HG03097 (cell line): ENCODE results near the gene PRDM8.

Experiments used
- ATAC-seq: cut with Tn5 transposase; IDR thresholded peaks from one replicate; pipeline ENCODE4 v1.9.1; 2021; ENCODE audit not compliant: unreplicated experiment, low FRiP score

Gene PRDM8

DNA sequence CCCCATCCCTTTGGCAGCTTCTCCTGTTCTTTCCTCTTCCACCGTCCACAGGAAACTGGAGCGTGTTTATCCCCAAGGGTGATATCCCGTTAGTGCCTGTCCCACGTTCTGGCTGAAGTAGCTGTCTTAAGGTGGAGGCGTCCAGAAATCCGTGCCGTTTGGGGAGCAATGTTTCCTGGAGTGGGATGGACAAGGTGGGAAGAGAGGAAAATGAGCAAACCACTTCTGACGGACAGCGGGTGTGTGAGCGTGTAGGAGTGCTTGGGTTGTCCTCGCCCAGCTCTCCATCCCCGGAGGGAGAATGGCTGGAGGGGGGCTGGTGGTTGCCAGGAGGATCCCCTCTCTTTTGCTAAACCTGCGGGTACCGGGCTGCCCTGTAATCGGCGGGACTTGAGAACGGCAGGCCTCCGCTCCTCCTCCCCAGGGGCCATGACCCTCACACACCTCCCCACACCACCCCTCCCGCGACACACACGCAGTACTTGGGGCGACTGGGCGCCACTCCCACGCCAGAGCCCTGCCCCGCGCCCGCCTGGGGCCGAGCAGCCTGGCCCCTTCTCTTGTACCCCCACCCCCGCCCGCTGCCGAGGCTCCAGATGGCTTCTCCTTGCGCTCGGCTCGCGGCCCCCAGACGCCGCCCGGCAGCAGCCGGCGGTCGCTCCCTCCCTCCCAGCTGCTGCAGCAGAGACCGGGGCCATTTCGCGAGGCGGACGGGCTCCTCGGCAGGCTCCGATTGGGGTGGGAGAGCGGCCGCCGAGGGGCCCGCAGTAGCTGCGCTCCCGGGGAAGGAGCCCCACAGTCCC lies 13.9 kb upstream of the PRDM8 start:
- peak; percentile 20 for ATAC-seq

DNA sequence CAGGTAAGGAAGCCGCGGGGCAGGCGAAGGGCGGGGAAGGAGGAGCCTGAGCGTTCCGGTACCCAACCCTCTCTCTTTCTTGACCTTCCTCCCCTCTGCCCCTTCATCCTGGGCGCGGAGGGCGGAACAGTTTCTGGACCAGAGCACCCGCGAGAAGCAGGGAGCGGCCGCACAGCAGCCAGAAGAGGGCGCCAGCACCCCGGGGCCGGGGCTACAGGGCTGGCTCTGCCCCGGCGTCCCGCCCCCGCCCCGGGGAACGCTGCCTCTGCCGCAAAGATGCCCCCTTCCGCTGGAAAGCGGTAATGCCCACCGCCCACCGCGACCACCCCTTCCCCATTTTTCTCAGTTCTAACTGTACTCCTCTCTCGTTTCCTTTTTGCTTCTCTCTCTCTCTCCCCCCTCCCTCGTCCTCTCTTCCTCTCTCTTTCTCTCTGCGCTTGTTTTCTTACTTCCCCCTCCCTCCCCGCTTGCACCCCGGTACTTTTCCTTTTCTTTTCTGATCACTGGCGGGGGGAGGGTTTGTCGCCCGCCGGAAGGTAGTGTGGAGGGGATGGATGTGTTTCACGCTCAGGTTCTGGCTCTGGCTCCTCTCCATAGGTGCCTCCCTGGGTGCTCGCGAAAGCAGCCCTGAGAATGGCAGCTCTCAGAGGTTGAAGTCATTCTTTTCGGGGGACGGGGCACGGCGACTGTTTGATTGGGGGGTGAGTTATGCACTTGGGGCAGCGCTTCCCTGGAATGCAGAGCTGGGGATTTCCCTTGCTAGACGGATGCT lies 13.1 kb upstream of the PRDM8 start:
- peak; percentile 92 for ATAC-seq

DNA sequence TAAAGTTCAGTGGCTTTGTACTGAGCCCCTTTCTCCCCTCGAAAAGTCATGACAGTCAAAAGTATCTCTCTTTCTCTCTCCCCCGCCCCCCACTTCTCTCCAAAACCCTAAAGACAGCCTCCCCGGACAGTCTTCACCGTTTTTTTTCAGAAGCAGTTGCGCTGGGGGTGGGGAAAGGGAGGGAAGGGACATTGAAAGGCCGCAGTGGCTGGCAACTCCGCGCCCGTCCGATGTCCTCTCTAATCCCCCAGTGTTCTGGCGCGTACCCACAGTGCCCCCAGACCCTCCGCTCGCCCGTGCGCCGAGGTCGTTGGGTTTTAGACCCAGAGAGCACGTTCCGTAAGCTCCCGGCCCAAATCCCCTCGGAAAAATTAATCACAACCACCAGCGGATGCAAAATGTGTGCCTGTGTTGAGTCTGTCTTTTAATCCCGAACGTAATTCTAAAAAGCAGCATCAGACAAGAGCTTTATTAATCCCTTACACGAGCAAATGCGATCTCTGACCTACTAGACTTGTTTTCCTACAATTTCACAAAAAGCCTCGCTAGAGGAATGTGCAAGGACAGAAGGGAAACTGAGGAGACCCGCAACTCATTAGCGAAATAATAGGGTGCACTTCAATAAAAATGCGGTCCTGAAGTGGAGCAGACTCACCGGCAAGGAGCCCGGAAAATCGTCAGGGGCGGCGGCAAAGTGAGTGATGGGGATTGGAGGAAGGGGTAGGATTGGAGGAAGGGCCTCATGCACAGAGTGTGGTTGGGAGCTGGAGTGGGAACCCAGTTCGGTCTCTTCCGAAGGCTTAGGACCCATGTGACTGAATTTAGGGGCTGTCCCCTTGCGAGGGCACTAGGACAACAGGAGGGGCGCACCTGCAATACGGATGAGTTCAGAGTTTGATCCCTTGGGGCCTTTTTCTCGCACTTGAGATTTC lies 12.2 kb upstream of the PRDM8 start:
- no peak for ATAC-seq

DNA sequence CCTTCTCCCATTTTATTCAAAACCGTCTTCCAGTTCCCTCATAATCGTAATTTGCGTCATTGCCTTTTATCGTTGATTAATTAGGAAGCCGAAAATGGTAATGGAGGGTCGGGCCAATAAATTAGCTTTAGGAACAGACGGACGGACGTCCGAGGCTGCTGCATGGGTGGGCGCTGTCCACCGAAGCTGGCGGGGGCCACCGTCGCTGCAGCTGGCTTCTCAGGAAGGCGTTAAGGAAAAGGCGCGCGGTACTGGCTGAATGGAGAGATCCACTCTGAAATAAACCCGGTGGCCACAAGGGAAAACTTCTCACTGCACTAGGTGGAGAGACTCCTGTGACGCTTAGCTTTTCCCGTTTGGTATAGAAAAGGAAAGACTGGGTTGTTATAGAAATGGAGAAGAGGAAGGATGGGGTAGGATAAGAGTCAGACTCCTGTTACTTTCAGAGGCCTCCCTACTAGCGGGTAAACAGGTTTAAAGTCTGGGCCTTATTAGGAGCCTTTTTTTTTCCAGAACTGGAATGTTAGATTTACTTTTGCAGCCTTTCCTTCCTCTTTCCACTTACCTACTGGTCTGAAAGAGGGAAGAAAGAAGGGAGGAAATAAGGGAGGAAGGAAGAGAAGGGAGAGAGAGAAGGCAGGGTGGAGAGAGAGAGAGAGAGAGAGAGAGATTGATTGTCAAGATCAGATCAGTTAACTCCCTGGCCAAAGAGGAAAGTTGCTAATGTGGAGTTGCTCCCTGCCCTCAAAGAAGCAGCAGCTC lies 11.3 kb upstream of the PRDM8 start:
- ATAC-seq: no peak

DNA sequence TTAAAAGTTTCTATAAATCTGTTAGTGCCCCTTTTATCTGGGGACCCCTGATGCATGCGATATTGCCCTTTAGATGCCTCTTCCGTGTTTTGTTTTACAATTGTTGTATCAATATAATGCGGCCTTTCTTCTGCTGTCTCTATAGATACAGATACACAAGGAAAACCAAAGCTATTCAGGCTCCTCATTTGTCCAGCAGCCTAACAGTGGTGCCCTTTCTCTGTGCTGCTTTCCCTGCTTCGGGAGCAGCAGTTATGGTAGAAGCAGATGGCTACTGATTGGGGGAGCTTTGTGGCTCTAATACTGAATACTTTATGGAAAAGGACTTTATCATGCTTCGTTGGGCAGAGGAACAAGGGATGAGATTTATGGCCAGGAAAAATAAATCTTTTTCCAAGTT lies 10.6 kb upstream of the PRDM8 start:
- no peak for ATAC-seq

DNA sequence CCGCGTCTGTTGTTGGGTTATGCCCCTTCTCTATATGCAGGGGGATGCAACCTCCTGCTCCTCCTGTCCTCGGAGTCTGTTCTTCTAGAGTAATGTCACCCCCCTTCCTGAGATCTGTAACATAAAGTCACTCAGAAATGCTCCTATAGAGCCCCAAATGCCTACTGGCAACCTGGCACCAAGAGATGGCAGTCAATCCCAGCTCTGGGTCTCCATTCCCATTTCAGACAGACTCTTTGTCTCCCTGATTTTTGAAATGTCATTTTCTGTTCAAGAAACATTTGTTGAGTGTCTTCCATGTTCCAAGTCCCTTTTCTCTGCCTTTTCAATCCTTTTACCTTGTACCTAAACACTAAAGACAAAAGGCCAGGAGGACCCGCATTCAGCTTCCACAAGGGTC lies 9.6 kb upstream of the PRDM8 start:
- ATAC-seq: no peak

DNA sequence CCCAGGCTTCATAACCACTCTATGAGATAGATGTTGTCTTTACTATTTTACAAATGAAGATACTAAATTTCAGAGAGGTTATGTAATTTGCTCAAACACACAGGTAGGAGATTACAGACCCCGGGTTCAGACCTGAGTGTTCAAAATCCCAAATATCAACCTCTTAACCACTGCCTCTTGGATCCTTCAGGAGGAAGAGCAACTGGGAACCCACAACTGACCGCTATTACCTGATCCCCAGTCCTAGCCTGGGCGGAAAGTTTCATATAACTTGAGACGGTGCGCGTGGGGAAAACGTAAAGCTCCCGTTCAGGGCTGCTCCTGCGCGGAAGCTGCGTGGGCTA lies 8.9 kb upstream of the PRDM8 start:
- ATAC-seq: no peak

DNA sequence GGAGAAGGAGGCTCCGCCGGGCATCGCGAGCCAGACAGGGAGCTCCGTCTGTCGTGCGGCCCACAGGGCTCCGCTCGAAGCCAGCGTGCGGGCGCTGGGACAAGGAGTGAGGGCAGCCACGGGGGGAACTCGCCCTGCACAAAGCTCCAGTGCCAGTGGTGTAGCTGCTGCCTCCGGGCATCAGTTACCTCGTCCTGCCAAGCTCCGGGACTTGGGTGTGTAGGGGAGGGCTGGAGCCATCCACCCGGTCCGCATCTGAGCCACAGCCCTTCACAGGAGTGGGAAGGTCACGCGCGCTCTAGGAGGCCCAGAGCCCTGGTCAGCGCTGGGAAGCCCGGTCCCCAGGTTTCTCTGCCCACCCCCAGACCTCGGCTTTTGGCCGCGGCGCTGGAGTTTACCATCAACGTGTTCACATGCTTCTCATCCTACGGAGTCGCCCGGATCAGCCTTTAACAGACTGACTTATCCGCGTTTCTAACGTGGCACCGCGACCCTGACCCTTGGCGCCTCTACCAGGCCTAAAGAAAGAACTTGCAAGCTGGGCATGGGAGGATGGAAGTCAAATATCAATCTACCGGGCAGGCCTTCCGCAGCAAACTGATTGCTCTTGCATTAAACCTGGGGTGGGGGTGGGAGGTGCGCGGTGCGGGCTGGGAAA lies 8.4 kb upstream of the PRDM8 start:
- ATAC-seq: no peak

DNA sequence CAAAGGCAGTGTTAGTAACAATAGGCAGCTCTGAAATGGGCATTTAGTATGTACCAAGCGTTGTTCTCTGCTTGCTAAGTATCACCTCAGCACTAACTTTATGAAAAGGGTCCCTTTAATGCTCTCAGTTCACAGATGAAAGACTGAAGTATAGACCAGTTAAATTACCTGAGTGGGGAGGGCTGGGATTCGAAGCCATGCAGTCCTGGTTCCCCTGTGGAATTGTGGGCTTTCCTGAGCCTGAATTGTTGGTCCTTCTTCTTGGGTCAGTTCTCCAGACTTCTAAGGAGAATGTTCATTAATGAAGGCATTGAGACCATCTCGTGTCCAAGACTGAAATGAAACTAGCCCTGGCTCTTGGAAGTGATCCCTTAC lies 7.7 kb upstream of the PRDM8 start:
- ATAC-seq: no peak

DNA sequence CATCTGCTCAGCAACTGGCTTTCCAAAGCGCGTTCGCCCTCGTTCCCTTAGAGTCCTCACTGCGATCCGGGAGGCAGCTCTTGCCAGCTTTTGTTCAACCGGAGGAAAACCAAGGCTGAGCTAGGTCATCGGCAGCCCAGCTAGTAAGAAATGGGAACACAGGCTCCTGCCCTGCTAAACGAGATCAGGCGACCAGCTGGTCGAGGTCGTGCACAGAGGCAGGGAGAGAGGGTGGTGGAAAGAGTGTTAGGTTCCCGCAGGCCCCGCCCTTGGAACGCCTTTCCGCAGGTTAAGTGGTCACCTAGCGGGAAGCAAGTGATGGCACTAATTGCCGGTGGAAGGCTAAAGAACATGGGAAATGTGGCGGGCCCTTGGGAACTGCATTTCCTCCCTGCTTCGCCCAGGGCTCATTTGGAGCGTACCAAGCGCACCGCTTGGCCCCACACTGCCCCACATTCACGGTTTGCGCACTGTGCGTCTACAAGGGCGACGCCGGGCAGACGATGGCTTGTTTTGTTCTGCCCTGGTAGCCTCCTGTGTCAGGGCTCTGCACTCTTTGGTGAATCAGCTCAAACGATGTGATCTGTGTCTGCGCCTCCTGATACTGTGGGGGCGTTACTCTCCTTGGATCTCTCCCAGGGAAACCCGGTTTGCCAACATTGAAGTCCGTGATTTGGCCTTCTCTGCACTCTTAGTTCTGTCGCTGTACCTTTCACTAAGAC lies 7.2 kb upstream of the PRDM8 start:
- no peak for ATAC-seq

DNA sequence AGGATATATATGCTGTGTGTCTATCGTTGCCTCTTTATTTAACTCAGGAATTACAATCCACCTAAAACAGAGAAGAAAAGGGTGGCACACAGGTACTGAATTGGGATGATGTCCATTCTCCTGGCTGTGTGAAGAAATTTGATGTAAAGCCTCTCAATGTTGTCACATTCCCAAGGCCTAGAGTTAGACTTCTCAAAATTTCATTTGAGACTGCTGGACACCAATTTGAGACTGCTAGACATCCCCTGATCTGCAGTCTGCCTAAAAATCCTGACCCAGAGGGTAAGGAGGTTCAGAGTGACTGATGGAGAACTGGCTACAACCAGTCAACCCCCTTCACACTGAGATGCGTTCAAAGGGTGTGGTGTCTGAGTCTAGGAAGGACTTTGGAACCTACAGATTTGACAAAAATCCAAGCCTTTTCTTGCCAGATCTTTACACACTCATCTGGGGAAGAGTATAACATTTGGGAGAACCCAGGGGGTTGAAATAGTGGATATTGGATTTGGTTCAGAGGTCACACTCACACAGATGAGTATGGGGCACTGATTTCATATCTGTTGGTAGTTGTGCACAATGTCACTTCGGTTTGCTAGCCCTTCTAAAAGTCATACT lies 4.9 kb upstream of the PRDM8 start:
- ATAC-seq: no peak

DNA sequence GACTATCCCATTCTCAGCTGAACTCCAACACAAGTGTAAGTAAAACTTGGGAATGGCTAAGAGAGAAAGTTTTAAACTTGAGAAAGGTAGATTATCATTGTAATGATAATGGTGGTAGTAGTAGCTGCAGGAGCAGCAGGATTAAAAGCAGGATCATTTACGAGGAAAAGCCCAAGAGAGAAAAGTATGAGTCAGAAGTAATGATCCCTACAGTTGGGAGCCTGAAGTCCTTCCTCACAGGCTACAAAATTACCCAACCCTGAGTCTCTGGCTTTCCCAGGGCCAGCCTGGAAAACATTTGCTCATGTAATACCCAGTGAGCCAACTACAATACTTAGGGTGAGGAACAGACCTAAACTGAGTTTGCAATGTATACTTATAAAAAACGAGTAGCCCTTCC lies 4.4 kb upstream of the PRDM8 start:
- ATAC-seq: no peak

DNA sequence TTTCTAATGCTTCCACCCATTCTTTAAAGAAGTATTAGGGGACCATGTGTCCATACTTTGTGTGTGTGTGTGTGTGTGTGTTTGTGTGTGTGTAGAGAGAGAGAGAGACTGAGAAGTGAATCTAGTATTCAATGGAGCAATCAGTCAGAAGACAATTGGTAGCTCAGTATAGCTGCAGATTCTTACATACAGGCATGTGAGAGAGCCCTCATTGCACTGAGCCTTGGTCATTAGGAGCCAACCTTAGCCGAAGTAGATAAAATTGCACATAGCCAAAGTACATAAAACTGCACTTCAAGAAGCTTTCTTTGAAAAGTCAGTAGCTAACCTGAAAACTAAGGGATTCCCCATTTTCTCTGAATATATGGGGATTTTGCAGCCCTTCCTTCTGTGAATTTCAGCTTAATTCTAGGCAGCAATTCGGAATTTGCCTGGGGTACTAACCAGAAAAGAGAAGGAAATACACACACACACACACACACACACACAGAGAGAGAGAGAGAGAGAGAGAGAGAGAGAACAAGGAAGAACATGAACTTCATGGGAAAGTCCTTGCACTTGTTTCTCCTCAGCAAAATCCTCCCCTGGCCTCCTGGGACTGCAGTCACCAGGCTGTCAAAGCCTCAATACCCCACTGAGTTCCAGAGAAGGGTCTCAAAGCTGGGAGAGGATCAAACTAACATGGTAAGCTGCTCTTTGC lies 1.7 kb upstream of the PRDM8 start:
- no peak for ATAC-seq

DNA sequence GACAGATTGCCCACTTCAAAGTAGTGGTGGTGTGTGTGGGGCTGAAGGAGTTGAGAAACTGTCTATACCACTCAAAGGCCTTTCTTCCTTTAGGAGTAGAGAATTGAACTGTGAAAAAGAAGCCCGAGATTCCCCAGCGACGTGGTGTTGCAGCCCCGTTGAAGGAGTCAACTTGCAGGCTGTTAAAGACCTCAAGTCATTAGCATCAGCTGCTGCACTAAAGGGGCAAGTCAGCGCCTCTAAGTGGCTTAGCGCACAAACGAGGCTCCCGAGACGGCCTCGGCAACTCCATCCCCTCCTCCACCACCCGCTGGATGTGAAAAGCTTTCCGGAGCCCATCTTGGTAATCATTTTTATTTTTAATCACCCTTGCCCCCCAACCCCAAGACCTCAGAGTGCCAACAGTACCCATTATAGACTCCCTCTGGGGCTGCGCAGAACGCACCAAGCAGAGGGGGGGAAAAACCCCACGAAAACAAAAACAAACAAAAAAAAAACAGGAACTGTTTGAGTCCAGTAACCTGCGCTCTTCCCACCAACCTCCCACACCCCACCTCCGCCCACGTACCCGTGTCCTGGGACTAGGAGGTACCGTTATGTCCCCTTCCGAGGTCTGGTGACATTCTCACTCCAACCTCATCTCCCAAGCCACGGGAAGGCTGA lies 913 bp upstream of the PRDM8 start:
- no peak for ATAC-seq

DNA sequence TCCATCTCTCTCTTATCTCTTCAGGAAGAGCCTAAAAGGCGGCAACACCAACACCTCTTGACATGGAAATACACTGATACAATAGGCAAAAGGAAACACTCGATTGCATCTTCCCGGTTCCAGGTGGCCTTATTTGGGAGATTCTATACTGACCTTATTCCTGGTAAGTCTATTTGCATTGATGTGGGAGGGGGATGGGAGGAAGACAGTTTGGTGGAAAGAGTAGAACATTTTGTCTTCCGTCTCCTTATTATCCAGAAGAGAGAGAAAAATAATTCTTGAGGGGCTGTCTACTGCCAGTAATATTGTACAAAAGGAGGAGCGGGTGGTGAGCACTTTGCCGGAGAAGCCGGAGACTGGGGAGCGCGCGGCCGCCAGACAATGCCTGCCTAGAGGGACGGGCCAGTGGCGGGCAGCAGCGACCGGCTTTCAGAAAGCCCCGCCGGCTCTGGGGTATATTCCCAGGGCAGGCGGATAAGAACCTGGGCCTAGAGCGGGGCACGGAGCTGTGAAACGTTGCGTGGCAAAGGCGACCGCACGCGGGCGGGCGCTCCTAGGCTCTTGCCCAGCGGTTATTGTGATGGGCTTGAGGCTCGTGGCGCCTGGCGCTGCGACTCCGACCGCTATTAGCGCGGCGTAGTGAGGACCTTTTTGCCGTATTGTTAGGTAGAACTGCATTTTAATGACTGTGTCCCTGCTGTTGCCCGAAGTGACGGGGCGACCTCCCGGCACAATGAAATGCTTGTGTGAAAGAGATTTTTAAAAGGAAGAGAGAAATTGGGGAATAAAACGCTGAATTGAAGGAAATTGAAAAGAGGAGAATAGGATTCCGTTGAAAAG lies 518 bp downstream of the PRDM8 start:
- ATAC-seq: no peak

DNA sequence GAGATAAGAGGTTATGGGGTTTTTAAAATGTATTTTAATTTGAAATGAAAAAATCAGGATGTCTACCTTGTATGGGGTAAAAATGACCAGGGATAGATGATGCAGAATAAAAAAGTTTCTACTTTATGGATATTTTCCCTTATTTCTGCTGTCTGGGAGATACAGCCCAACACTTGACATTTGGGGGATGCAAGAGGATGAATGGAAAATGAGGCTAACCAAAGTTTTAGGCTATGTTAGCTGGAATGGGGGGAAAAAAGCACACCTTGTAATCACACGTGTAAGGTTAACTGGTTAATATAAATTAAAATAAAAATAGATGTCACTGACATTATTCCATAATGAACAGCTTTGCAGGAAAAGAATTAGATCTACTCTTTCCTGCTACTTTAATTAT lies 1.1 kb downstream of the PRDM8 start:
- no peak for ATAC-seq

DNA sequence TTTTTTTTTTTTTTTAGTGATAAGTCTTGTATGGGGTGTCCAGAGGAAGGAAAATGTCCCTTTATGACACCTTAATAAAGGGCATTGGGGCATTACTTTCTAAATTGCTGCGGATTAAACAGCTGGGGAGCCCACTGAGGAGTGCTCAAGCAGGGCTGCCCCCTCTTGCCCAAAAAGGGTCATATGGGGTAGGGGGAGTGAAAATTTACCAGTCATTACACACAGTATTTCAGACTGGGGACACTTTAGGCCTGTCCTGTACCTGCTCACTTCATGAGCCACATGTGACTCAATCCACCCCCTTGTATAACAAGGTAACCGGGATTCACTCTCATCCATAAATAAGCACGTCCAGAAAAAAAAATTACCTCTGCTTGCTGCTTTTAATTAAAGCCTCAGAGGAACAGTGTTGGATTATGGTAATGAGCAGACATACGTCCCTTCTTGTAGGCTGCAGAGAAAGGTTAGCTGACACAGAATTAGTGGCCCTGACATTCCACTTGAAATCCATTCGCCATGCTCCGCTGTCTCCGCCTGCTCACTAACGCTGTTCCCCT lies 1.8 kb downstream of the PRDM8 start:
- no peak for ATAC-seq
